ENCODE results near the gene TSHZ1.

- TF ChIP-seq FOXP2 (optimal IDR thresholded peaks at IDR 0.05; ENCODE audit: borderline replicate concordance, extremely low read depth, extremely low read length, insufficient read depth) (no peak), POLR2AphosphoS5 (IDR thresholded peaks at IDR 0.05; ENCODE audit: low read depth, low read length) (no peak), REST (IDR thresholded peaks at IDR 0.05; ENCODE audit: insufficient read depth in 1 of 2, low read depth in 2 of 2, low read length in 2 of 2) (no peak), TAF1 (IDR thresholded peaks at IDR 0.05; ENCODE audit: borderline replicate concordance, insufficient read depth, low read length) (no peak)
These were observed 15.8 kb downstream of the TSHZ1 start for GRCh38 chr18:75226286-75226955.
